Osteocyte (in vitro differentiated cells): Measurements from ENCODE around the gene LSMEM2. TPM values are rescaled to one million over a fixed set of nuclear protein-coding genes. Genes with fewer than 3 reads are reported as not detected.
A peak's percentile ranks its signal among the peaks of the same experiment; 100 is the strongest.

ENCODE experiments used
- DNase-seq: peaks from one replicate; pipeline ENCODE4 v3.0.0; 2021; ENCODE audit warnings: mixed read lengths; ENCODE audit not compliant: unreplicated experiment; ENCODE audit errors: extremely low spot score
- H3K27ac Mint-ChIP-seq: one replicate; pipeline ENCODE4 v1.8.0; 2021; ENCODE audit warnings: mild to moderate bottlenecking, mixed read lengths; ENCODE audit not compliant: unreplicated experiment
- H3K27me3 Mint-ChIP-seq: one replicate; pipeline ENCODE4 v1.8.0; 2021; ENCODE audit warnings: mixed read lengths; ENCODE audit not compliant: unreplicated experiment
- H3K36me3 Mint-ChIP-seq: one replicate; pipeline ENCODE4 v1.8.0; 2021; ENCODE audit warnings: mixed read lengths; ENCODE audit not compliant: unreplicated experiment
- H3K4me1 Mint-ChIP-seq: one replicate; pipeline ENCODE4 v1.8.0; 2021; ENCODE audit warnings: mixed read lengths; ENCODE audit not compliant: unreplicated experiment
- H3K4me3 Mint-ChIP-seq: one replicate; pipeline ENCODE4 v1.8.0; 2021; ENCODE audit warnings: mild to moderate bottlenecking, moderate library complexity, mixed read lengths; ENCODE audit not compliant: unreplicated experiment
- H3K9me3 Mint-ChIP-seq: one replicate; pipeline ENCODE4 v1.8.0; 2021; ENCODE audit warnings: mixed read lengths; ENCODE audit not compliant: unreplicated experiment
- CTCF ChIP-seq: fragments of 200-600 bp; sonication (generic); IDR thresholded peaks from 2 replicates; pipeline ENCODE4 v1.5.0; 2021; ENCODE audit warnings: antibody characterized with exemption, mild to moderate bottlenecking, moderate library complexity
- total RNA-seq: library from RNA; stranded (reverse); gene quantifications from 2 replicates; pipeline ENCODE4 v1.2.1, GENCODE V29; 2021

Gene LSMEM2
- total RNA-seq, 1 donor from 2014 or later: not detected

DNA sequence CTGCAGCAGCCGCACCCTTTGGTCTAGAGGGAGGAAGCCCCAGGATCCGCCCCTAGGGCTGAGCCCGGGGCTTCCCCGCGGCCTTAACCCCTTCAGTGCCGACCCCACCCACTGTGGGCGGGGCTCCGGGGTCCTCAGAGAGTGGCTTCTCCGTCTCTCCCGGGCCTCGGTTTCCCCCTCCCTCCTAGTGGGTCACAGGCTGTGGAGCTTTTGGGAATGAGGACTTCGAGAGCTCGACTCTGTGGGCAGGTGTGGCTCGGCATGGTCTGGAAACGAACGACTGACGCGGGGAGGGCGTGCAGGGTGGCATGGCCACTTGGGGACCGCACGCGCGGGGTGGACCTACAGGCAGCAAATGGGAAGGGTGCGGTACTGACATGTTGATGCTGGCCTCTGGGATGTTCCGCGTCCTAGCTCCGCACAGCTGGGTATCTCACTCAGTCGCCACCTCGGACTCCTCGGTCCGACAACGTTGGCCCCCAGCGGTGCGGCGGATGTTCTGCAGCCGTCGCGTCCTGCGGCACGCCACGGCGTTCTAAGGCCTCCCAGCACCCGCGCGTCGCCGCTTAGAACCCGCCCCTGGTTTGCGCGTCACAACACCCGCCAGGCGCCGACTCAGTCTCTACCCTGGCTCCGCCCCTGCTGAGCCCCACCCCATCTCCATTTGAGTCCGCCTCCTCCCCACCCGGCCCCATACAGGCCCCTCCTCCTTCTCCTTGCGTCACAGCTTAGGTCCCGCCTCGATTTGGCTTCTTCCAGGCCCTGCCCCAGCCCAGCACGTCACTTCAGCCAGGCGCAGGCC lies 20.1 kb downstream of the LSMEM2 start, which contains the start of the genes HYAL3 and NAA80:
Gene HYAL3 (minus strand): TSS at position 570 of the 802 bp plus-strand sequence. CDS start 3,803 bp downstream, outside the sequence.
Gene NAA80 (minus strand): TSS at position 570 of the 802 bp plus-strand sequence. CDS start 1,942 bp downstream, outside the sequence.
- TF ChIP-seq CTCF: peak; percentile 25
- no peaks in the 10 kb centered on the region for H3K36me3 Mint-ChIP-seq
- H3K27ac Mint-ChIP-seq: peak within 1 kb of the TSS; percentile 98
- DNase-seq: peak; percentile 100
- peaks cover 22% of the 10 kb centered on the region for H3K4me1 Mint-ChIP-seq
- H3K9me3 Mint-ChIP-seq: no peaks in the 10 kb centered on the region
- H3K4me3 Mint-ChIP-seq: peak within 1 kb of the TSS; percentile 97
- H3K27me3 Mint-ChIP-seq: no peaks in the 10 kb centered on the region

- no peaks in the 10 kb centered on the region for H3K27me3 Mint-ChIP-seq
- H3K27ac Mint-ChIP-seq: peak overlapping the region; percentile 98
- H3K9me3 Mint-ChIP-seq: no peaks in the 10 kb centered on the region
- peaks cover 22% of the 10 kb centered on the region for H3K4me1 Mint-ChIP-seq
- DNase-seq: no peak
- no peak for TF ChIP-seq CTCF
- H3K36me3 Mint-ChIP-seq: no peaks in the 10 kb centered on the region
- peak overlapping the region; percentile 97 for H3K4me3 Mint-ChIP-seq
These were observed 20.7 kb downstream of the LSMEM2 start for GRCh38 chr3:50299638-50299928.

DNA sequence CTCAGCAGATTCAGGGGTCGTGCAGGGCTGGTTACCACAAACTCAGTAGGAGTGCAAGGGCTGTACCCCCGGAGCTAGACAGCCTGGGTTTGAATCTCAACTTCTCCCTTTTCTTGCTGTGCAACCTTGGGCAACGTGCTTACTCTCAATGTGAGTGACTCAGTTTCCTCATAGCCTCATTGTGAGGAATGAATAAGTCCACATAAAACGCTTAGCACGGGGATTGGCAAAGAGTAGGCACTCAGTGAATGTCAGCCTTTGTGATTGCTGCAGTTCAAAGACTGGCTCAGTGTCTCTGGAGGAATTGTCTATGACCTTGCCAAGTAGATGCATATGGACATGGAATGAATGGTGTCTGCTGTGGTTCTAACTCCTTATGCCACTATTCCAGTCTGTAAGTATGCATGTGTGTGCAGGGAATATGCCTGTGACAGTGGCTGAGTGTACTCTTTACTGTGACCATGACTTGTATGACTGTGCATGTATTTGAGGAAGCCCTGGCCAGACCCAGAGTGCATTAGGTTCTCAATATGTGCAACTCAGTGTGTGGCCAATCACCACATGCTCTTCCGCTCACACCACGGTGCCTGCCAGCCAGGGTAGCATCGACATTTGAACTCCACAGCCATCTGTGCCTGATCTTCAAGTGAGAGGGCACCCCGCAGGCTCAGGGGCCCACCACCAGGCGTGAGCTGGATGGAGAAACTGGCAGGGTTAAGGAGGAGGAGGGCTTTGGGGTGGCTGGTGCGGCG lies 21.2 kb downstream of the LSMEM2 start:
- no peaks in the 10 kb centered on the region for H3K9me3 Mint-ChIP-seq
- peak overlapping the region; percentile 98 for H3K27ac Mint-ChIP-seq
- H3K27me3 Mint-ChIP-seq: no peaks in the 10 kb centered on the region
- peak overlapping the region; percentile 97 for H3K4me3 Mint-ChIP-seq
- DNase-seq: no peak
- no peak for TF ChIP-seq CTCF
- H3K4me1 Mint-ChIP-seq: peaks cover 22% of the 10 kb centered on the region
- no peaks in the 10 kb centered on the region for H3K36me3 Mint-ChIP-seq

DNA sequence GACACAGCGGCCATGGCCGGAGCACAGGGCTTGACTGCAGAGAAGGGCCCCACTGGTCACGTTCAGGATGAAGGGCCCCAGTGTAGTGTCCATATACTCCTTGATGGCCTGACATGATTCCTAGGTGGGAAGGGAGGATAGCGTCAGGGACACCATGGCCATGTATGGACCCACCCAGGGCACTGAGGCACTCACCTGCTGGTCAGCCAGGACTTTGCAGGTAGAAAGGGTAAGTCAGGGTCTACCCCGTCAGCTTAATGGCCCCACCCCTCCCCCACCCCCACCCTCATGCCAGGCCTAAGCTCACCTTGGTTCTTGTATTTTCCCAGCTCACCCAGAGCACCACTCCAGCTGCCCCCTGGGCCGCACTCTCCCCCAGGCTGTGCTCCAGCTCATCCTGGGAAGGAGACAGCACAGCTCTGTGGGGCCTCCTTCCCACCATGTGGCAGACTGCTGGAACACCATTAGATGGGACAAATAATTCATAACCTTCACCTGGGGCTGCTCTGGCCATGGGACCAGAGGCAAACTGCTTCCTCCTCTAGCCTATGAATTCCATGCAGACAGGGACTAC lies 21.9 kb downstream of the LSMEM2 start:
- TF ChIP-seq CTCF: no peak
- Mint-ChIP-seq H3K27ac (peak overlapping the region; percentile 98), H3K27me3 (no peaks in the 10 kb centered on the region), H3K9me3 (no peaks in the 10 kb centered on the region), H3K4me1 (peaks cover 22% of the 10 kb centered on the region), H3K36me3 (no peaks in the 10 kb centered on the region), H3K4me3 (peak overlapping the region; percentile 97)
- DNase-seq: no peak
